ENCODE results near the gene C10orf67. TPM values are rescaled to one million over a fixed set of nuclear protein-coding genes. Genes with fewer than 3 reads are reported as not detected.

The C10orf67 gene
- polyA plus RNA-seq, 1 donor from 2014 or later = 0.48 TPM

DNA sequence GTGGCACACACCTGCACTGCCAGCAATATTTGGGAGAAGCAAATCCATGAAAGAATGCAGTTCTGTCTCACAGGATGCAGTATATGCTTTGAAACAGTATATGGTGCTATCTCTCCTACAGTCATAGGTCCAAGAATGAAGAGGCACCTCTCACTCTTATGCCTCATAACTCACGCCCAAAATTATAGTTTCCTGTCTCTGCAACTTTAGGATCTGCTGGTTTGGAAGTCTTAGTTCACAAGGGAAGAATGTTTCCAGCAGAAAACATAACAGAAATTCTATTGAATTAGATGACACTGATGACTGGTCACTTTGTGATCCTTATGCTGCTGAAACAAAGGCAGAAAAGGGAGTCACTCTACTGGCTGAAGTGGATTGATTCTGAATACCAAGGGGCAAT is 5.7 kb downstream of the C10orf67 start:
- TF ChIP-seq MXI1 (conservative IDR thresholded peaks at IDR 0.05; ENCODE audit: poor library complexity, severe bottlenecking) (no peak), SMC3 (conservative IDR thresholded peaks at IDR 0.05; ENCODE audit: poor library complexity) (no peak), EP300 (conservative IDR thresholded peaks at IDR 0.05; ENCODE audit: poor library complexity, severe bottlenecking) (no peak), EZH2 (IDR thresholded peaks at IDR 0.05; ENCODE audit: borderline replicate concordance, insufficient read depth, low read length, poor library complexity, severe bottlenecking) (no peak), POLR2AphosphoS5 (IDR thresholded peaks at IDR 0.05) (no peak), RAD21 (conservative IDR thresholded peaks at IDR 0.05) (no peak), TAF1 (IDR thresholded peaks at IDR 0.05; ENCODE audit: low read depth) (no peak)
- TF ChIP-seq, protein P1, sequence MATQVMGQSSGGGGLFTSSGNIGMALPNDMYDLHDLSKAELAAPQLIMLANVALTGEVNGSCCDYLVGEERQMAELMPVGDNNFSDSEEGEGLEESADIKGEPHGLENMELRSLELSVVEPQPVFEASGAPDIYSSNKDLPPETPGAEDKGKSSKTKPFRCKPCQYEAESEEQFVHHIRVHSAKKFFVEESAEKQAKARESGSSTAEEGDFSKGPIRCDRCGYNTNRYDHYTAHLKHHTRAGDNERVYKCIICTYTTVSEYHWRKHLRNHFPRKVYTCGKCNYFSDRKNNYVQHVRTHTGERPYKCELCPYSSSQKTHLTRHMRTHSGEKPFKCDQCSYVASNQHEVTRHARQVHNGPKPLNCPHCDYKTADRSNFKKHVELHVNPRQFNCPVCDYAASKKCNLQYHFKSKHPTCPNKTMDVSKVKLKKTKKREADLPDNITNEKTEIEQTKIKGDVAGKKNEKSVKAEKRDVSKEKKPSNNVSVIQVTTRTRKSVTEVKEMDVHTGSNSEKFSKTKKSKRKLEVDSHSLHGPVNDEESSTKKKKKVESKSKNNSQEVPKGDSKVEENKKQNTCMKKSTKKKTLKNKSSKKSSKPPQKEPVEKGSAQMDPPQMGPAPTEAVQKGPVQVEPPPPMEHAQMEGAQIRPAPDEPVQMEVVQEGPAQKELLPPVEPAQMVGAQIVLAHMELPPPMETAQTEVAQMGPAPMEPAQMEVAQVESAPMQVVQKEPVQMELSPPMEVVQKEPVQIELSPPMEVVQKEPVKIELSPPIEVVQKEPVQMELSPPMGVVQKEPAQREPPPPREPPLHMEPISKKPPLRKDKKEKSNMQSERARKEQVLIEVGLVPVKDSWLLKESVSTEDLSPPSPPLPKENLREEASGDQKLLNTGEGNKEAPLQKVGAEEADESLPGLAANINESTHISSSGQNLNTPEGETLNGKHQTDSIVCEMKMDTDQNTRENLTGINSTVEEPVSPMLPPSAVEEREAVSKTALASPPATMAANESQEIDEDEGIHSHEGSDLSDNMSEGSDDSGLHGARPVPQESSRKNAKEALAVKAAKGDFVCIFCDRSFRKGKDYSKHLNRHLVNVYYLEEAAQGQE (IDR thresholded peaks at IDR 0.05; ENCODE audit: borderline replicate concordance) = no peak
- TF ChIP-seq, protein P2, sequence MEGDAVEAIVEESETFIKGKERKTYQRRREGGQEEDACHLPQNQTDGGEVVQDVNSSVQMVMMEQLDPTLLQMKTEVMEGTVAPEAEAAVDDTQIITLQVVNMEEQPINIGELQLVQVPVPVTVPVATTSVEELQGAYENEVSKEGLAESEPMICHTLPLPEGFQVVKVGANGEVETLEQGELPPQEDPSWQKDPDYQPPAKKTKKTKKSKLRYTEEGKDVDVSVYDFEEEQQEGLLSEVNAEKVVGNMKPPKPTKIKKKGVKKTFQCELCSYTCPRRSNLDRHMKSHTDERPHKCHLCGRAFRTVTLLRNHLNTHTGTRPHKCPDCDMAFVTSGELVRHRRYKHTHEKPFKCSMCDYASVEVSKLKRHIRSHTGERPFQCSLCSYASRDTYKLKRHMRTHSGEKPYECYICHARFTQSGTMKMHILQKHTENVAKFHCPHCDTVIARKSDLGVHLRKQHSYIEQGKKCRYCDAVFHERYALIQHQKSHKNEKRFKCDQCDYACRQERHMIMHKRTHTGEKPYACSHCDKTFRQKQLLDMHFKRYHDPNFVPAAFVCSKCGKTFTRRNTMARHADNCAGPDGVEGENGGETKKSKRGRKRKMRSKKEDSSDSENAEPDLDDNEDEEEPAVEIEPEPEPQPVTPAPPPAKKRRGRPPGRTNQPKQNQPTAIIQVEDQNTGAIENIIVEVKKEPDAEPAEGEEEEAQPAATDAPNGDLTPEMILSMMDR (IDR thresholded peaks at IDR 0.05; ENCODE audit: poor library complexity, severe bottlenecking) = no peak
- Histone ChIP-seq H3K36me3 (ENCODE audit: insufficient read depth, low read length) (no peaks in the 10 kb centered on the region), H3K27ac (ENCODE audit: low read length) (no peak overlapping the region), H3K79me2 (replicated peaks; ENCODE audit: insufficient read depth, low read length) (no peaks in the 10 kb centered on the region), H2AFZ (ENCODE audit: low read depth, low read length) (no peak overlapping the region), H3K9me2 (ENCODE audit: insufficient read depth, low read length) (no peaks in the 10 kb centered on the region), H3K27me3 (ENCODE audit: insufficient read depth, low read depth, low read length) (no peaks in the 10 kb centered on the region), H4K20me1 (ENCODE audit: insufficient read depth) (no peaks in the 10 kb centered on the region), H3K4me2 (ENCODE audit: low read length) (no peak overlapping the region), H3K9ac (ENCODE audit: low read length) (no peak overlapping the region), H3K4me3 (ENCODE audit: low read length) (no peak overlapping the region), H3F3A (ENCODE audit: insufficient read depth, low read length, poor library complexity, severe bottlenecking) (no peaks in the 10 kb centered on the region), H3K9me3 (ENCODE audit: low read length) (no peaks in the 10 kb centered on the region)

DNA sequence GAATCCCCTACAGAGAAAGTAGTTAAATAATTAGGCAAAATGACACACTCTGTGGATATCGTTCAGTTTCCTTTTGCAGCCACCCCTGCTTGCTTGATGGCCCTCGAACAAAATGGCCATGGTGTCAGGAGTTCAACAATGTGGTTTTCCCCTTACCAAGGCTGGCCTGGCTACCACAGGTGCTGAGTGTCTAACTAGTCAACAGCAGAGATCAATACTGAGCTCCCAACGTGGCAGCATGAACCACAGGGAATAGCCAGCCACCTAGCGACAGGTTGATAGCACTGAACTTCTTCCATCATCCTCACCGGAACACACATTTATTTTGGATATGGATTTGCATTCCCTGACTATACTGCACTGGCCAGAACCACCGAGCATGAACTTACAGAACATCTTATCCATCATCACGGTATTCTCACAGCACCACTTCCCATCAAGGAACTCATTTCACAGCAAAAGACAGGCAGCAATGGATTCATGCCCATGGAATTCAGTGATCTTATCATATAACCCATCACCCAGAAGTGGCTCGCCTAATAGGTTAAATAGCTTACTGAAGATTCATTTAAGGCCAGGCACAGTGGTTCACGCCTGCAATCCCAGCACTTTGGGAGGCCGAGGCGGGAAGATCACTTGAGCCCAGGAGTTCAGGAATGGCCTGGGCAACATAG is 6.3 kb downstream of the C10orf67 start:
- Histone ChIP-seq H3K36me3 (ENCODE audit: insufficient read depth, low read length) (no peaks in the 10 kb centered on the region), H3K4me2 (ENCODE audit: low read length) (no peak overlapping the region), H2AFZ (ENCODE audit: low read depth, low read length) (no peak overlapping the region), H3F3A (ENCODE audit: insufficient read depth, low read length, poor library complexity, severe bottlenecking) (no peaks in the 10 kb centered on the region), H3K9me2 (ENCODE audit: insufficient read depth, low read length) (no peaks in the 10 kb centered on the region), H3K27me3 (ENCODE audit: insufficient read depth, low read depth, low read length) (no peaks in the 10 kb centered on the region), H3K4me3 (ENCODE audit: low read length) (no peak overlapping the region), H4K20me1 (ENCODE audit: insufficient read depth) (no peaks in the 10 kb centered on the region), H3K79me2 (replicated peaks; ENCODE audit: insufficient read depth, low read length) (no peaks in the 10 kb centered on the region), H3K9ac (ENCODE audit: low read length) (no peak overlapping the region), H3K9me3 (ENCODE audit: low read length) (no peaks in the 10 kb centered on the region), H3K27ac (ENCODE audit: low read length) (no peak overlapping the region)
- TF ChIP-seq EP300 (conservative IDR thresholded peaks at IDR 0.05; ENCODE audit: poor library complexity, severe bottlenecking) (no peak), MXI1 (conservative IDR thresholded peaks at IDR 0.05; ENCODE audit: poor library complexity, severe bottlenecking) (no peak), POLR2AphosphoS5 (IDR thresholded peaks at IDR 0.05) (no peak), RAD21 (conservative IDR thresholded peaks at IDR 0.05) (no peak), TAF1 (IDR thresholded peaks at IDR 0.05; ENCODE audit: low read depth) (no peak), EZH2 (IDR thresholded peaks at IDR 0.05; ENCODE audit: borderline replicate concordance, insufficient read depth, low read length, poor library complexity, severe bottlenecking) (no peak), SMC3 (conservative IDR thresholded peaks at IDR 0.05; ENCODE audit: poor library complexity) (no peak)
- TF ChIP-seq, protein P1 (IDR thresholded peaks at IDR 0.05; ENCODE audit: borderline replicate concordance) = no peak
- TF ChIP-seq, protein P2 (IDR thresholded peaks at IDR 0.05; ENCODE audit: poor library complexity, severe bottlenecking) = no peak
